Loucy (cell line): Measurements from ENCODE around the gene ZBTB21.

Source experiments
- CTCF ChIP-seq: fragments of 200-600 bp; sonication (generic); conservative IDR thresholded peaks from 2 replicates; pipeline ENCODE4 v1.5.1; 2014; ENCODE audit warnings: mild to moderate bottlenecking, antibody characterized with exemption, low read length
- EZH2phosphoT487 ChIP-seq: fragments of 200-600 bp; IDR thresholded peaks from 2 replicates; pipeline ENCODE4 v1.6.1; 2018; ENCODE audit warnings: antibody characterized with exemption, mild to moderate bottlenecking, moderate library complexity, borderline replicate concordance

- no peak for TF ChIP-seq CTCF
- TF ChIP-seq EZH2phosphoT487: no peak
Observed at GRCh38 chr21:42012763-42013329, 2.7 kb upstream of the ZBTB21 start.
